ENCODE measurements around the gene VGLL4.

VGLL4 gene

DNA sequence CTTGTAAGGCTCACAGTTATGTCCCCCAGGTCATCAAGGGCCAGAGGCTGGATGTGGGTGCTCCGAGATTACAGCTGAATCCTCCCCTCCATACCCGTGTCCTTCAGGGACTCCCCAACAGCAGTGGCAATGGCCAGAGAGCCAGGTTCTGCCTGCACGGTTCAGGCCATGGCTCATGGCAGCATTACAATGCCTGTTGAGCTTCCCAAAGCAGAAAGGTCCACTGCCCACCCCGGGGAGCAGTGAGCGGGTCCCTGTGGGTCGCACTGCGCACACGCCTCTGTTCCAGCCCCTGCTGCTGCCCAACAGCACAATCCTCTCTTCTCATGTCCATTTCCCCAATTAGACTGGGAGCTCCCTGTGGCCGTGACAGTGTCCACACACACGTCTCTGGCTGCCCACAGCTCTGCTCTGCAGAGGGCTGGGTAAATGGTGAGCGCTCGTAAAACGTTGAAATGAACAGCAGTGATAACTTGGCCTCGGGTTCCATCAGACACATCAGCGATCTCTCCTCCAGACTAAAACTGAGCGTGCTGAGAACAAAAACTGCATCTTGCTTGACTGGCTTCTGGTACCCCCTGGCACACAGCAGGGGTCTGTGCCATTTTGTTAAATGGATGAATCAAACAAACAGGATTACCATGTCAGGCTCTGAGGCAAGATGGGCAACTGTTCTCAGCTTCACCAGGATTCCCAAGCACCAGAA lies 80.4 kb downstream of the VGLL4 start:
- no peak for DNase-seq

DNA sequence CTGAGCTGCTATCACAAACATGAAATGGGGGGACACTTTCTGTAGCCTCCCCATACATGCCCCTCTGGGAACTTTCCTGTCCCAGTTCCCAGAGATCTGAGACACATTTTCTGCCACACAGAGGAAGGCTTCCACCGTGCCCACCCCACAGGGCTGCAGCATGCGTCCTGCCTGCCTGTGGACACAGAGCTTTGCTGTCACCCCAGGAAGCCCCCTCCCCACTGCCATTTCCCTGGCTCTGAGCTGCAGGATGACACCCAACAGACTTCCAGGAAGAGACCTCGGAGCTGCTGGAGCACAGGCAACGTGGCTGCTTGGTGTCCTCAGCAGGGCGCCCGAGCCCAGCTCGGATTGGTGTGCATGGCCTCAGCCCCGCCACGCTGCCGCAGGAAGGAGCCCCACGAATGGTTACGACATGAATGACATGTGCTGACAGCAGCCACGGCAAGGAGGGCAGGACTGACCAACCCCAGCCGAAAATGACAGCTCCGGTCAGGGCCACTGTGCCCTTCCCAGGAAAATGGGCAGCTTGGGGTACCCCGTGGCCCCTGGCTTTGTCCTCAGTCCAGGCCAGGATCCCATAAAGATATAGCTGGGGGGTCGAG lies 81.3 kb downstream of the VGLL4 start:
- no peak for DNase-seq

- no peak for DNase-seq
Measured at GRCh38 chr3:11560746-11561145, 83.0 kb downstream of the VGLL4 start.

DNA sequence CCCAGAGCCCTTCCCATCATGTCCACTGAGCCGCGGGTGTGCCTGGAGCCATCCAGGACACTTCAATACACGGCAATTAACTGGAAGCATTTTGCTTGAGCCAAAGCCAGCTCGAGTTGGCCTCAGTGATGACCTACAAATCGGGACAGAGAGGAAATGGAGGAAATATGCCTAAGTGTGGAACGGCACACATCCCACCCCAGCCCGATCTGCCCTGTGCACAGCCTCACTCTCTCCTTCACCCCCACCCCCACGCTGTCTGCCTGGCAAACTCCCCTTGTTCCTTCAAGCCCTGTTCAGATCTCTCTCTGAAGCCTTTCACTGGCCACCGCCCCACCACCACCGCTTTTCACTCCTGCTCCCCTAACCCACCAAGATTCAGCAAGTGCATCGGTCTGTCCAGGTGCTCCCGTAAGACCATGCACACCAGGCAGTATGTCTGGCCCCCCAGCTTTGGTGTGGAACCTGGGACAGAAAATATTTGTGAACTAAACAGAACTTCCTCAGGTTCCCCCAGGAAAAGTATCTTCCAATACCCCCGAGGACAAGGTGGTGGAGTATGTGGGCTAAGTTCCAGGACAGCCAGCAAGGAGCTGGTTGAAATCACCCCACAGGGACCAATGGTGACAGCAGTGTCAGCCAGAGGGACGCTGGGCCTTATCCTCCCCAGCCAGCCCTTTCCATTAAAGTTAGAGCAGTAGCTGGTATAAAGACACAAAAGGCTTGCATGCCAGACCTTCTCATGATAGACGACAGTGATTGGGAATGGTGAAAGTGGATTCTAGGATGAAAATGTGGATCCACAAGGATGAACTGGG lies 83.7 kb downstream of the VGLL4 start:
- DNase-seq = no peak

- DNase-seq = no peak
Measured at GRCh38 chr3:11558918-11559815, 84.5 kb downstream of the VGLL4 start.

DNA sequence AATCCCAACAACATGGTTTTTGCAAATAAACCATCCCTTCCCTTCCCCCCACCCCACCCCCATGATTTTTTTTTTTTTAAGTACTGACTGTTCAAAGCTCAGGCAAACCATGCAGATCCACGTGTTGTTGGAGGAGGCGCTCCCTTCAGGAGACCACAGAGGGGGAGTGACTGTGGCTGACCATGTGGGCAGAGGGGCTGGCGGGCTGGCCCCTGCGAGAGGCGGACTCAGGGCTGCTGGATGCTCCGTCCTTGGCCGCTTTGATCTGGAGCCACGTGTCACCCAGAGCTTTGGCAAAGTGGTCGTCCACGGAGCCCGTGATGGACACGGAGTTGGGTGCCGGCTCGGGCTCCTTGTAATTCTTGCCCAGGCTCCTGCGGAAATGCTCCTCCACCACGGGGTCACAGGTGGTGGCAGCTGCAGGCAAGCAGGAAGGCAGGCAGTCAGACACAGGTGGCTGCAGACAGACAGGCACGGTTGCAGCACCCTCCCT lies 85.3 kb downstream of the VGLL4 start:
- no peak for DNase-seq

DNA sequence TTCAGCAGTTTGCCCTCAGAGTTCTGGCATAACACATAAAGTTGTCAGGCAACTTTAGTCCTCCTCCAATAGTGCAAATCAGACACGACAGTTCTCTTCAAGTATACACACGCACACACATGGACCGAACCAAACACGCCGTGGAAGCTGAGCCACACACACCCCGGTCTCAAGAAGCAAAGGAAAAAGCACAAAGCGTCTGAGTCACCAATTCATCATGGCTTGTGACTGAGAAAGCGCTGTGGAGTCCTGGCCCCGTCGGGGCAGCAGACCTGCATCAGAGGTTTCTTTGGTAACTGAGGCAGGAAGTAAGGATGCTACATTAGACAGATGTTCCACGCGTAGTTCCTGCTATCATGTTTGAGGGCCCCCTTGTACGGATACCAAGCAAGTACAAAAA lies 85.7 kb downstream of the VGLL4 start:
- peak; percentile 15 for DNase-seq

- no peak for DNase-seq
Measured at GRCh38 chr3:11556851-11557644, 86.7 kb downstream of the VGLL4 start.

GRCh38 chr3:11555881-11556633 lies 87.7 kb downstream of the VGLL4 start:
- DNase-seq = no peak

DNA sequence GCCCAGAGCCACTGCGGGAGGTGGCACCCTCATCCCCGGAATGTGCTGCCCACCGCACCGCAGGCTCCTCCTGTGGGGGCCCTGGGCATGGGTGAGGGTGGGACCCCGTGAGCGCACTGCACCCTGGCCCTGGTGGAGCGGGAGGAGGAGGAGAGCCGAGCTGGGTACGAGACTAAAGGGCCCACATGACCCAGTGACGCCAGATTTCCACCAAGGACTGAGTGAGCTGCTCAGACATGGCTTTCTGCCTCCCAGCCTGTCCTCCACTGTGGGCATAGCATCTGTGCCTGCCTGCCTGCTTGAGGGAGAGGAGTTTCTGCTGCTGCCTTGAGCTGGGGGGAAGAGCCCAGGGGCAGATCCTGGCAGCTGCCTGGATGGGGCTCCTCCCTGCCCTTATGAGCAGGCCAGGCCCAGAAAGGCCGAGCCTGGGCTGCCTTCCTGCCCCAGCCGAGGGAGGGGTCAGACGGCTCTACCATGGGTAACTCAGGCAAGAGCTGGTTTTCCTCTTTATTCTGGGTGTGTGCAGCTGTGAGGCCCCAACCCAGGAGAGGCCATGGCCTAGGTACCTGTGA lies 88.4 kb downstream of the VGLL4 start:
- DNase-seq = no peak

DNA sequence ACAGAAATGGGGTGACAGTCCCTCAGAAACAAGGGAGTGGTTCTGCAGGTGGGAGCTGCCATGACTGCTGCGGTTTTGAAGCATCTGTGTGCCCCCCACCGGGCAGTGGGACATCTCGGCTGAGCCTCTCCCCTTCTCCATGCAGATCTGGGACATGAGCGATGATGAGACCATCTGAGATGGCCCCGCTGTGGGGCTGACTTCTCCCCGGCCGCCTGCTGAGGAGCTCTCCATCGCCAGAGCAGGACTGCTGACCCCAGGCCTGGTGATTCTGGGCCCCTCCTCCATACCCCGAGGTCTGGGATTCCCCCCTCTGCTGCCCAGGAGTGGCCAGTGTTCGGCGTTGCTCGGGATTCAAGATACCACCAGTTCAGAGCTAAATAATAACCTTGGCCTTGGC lies 89.0 kb downstream of the VGLL4 start:
- no peak for DNase-seq

DNA sequence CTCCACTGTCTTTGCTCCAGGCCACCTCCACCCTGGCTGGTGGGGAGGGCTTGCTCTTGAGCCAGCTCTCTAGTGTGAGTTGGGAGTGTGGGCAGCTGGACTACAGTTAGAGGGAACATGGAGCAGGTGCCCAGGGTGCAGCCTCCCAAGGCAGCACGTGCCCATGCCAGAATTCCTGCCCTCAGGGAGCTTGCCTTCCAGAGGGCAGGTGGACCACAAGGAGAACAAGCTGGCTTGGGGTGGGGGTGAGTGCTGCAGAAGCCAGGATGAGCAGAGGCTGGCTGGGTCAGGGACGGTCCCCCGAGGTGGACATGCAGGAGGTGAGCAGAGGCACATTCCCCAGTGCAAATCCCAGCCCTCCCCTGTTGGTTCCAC lies 89.5 kb downstream of the VGLL4 start:
- DNase-seq = no peak

DNA sequence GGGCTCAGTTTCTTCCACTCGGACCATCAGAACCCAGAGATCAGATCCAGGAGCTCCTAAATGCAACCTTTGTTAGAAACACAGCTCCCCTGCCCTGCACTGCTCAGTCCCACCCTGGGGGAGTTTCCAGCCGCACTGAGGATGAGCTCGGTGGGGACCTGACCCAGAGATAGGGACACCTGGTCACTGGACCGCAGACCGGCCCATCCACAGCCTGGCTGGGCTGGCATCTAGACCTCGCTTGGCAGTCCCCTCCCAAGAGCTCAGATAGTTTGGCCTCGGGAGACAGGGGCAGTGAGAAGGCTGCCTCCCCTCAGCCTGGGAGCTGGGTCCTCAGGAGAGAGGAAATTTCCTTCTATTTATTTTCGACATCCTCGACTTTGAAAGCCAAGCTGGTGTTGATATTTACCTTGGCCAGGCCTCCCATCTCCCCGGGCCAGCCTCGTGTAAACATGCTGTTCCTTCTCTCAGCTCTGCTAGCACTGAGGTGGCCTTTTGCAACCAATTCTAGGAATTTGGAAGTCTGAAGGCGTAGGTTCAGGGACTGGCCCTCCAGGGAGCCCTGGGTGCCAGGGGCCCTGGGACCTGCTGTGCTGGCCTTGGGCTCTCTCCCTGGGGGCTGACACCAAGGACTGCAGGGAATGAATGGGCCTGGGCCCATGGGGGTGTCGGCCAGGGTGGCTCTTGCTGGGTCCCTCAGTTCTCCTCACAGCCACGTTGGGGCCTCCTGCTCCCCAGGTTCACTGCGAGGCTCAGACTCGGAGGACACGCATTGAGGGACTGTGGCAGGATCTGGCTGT lies 90.1 kb downstream of the VGLL4 start:
- no peak for DNase-seq

DNA sequence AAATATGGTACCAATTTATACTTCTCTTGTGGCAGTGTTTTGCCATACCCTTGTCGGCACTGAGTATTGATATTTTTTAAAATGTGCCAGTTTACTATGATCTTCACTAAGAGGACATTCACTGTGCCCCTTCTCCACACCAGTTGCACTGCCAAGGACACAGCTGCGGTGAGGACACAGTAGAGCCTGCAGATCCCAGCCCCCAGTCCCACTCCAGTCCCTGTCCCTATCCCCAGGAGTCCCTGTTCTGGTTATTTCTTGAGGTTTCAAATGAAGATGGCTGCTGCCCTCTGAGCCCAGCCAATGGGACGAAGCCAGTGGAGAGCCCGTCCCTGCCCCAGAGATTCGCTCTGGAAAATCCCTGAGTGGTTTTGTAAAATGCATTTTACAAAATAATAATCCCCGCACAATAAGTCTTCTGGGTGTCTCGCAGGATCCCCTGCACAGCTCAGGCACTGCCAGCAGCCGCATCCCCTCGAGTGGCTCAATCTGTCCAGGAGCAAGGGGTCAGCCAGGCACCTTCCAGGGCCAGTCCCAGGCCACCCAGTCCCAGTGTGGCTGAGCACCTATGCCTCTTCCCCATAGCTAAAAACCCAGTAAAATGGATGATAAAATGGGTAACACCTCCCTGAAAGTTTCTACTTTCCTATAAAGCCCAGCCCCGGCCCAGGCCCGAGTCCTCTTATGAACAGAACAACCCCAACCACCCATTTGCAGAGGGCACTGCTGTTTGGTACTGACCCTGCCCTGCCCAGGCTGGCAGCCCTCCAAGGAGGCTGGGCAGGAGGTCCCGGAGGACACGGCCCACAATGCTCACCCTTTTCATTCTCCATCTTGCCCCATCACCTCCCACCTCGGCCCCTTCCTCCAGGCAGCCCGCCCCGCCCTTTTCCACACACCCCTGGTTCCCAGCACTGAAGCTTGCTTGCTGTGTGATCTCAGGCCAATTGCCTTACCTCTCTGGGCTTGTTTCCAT lies 91.1 kb downstream of the VGLL4 start:
- no peak for DNase-seq

DNA sequence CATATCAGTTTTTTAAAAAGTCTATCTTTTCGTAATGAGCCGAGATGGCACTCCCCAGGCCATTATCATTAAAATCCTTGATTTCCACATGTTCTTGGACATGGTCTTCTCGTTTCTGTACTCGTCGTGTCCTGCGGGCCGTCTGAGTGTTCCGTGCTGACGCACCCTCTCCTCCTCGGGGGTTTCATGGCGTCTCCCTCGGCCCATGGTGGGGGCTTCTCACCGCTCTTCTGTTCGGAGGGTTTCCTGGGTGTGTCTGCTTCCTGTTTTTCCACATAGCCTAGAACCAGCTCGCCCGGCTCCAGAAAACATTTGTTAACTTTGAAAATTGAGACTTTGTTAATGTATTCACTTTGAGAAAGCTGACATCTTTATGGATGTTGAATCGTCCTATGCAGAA lies 92.7 kb downstream of the VGLL4 start:
- DNase-seq = no peak

DNA sequence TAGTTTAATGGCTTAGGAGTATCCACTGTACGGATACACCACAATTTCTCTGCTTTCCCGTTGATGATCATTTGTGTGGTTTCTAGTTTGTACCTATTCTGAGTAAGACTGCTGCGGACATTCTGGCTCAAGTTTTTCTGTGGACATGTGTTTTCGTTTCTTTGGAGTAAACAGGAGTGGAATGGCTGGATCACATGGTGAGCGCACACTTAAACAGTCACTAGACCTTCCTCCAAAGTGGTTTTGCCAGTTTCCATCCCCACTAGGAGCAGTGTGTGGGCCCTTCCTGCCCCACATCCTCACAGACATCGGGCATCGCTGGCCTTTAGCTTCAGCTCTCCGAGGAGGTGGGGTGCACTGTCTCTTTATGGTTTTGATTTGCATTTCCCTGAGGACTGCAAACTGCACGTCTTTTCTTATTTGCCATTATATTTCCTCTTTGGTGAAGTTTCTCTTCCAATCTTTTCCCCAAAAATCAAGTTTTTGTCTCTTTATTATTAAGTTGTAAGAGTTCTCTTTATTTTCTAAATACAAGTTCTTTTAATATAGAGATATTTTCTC lies 94.1 kb downstream of the VGLL4 start:
- DNase-seq = no peak

DNA sequence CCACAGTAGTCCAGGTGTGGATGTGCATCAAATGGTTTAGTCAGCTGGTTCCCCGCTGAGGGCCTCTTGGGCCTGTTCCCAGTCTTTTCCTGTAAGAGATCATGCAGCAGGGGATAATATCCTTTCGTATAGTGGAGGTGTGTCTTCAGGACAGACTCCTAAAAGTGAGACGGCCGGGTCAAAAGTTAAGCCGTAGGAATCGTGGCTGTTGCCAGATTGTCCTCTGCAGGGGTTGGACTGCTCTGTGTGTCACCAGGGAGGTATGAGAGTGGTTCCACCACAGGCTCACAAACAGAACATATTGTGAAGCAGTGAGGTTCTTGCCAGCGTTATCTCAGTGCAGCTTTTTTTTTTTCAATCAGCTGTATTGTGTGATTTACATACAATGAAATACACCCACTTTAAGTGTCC lies 95.0 kb downstream of the VGLL4 start:
- no peak for DNase-seq

DNA sequence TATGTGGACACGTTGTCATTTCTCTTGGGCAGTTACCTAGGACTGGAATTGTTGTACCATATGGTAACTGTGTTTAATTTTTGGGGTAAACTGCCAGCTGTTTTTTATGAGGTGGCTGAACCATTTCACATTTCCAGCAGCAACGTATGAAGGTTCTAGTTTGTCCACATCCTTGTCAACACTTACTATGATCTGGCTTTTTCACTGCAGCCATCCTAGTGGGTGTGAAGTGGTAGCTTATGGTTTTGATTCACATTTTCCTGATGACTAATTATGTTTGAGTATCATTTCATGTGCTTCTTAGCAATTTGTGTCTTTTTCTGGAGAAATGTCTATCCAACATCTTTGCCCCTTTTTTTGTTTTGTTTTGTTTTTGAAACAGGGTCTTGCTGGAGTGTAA lies 96.2 kb downstream of the VGLL4 start:
- DNase-seq = peak; percentile 9
